Measurements from ENCODE around the gene ARHGAP4.

Gene ARHGAP4

DNA sequence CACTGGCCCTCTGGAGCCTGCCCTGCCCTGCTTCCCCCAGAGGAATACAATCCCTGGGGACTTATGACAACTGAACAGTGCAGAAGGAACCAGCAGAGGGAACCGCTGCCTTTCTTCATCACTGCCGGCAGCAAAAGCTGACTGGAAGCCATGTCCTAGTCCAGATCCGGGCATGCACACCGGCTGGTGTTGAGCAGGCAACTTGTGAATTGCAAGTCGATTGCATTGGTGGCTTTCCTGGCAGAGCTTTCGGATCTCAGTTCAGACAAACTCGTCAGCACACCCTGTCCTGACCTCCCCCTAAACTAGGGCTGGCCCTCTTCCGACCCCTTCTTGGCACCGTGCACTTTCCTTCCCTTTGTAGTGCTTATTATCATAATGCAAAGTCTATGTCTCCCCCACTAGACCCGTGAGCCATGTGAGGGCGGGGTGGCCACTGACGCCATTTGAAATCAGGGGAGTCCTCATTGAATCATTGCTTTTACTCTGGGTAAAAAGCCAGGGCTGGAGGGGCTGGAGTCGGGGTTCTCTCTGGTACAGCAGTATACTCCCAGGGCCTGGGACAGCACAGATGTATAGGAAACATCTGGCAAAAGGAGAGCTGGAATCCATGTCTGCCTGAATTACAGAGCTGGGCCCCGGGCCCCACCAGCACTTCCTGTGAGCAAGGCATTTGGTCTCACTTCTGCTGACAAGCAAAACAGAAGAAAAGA lies 1.8 kb downstream of the ARHGAP4 start:
- DNase-seq: peak; percentile 54 to 65

DNA sequence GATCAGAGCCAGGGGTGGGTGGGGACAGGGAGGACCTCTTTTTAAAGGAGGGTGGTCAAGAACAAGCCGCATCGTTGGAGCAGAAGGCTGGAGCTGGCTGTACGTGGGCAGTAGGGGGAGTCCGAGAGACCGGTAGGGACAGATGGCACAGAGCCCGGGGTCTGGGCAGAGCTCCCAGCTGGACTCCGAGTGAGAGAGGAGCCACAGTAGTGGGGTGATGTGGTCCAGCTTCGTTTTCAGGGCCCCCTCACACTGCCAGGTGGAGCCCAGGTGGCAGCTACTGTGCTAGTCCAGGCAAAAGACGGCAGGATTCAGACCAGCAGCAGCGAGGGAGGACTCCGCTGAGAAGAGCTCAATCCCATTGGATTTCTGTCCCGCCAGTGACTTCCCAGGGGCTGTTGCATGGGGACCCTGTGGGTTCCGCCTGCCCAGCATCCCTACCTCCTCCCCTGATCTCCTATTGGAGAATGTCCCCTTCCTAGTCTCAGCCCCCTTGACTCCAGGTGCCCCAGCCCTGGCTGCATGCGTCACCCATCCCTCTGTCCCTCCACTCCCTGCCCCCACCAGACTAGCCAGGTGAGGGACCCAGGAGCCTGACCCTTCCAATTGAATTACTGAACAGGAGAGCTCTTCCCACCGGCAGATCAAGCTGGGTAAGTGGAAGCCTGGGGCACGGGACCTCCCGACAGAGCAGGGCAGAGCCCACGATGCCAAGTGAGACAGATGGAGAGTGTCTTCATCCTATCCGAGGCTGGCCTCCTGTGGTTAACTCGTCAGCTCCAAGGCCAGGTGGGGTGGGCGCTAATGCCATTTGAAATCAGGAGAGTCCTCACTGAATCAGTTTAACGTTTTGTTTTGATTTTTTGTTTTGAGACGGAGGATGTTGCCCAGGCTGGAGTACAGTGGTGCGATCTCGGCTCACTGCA lies 2.9 kb downstream of the ARHGAP4 start:
- DNase-seq: peak in 1 of 2 donors; percentile 33

- DNase-seq: no peak
Observed at GRCh38 chrX:153921511-153922446, 4.3 kb downstream of the ARHGAP4 start.

GRCh38 chrX:153921070-153921469 lies 5.0 kb downstream of the ARHGAP4 start:
- no peak for DNase-seq

- no peak for DNase-seq
Observed at GRCh38 chrX:153920546-153920945, 5.5 kb downstream of the ARHGAP4 start.

- DNase-seq: no peak
Observed at GRCh38 chrX:153919281-153919680, 6.8 kb downstream of the ARHGAP4 start.

GRCh38 chrX:153917869-153918268 lies 8.2 kb downstream of the ARHGAP4 start:
- DNase-seq: no peak

DNA sequence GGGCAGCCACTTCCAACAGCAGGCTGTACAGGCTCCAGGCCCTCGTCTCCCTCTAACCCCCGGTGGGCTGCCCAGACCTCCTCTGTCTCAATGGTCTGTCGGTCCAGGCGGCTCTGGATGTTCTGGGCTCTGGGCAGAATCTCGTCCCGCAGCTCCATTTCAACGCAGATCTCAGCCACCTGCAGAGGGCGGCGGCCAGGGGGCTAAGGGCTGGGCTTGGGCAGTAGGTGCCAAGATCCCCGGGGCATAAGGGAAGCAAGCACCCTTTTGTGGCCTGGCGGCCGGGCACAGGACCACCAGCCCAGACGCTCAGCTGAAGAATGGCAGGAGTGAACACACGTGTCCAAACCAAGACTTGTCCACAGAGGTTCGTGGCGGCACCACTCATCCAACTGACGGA lies 12.4 kb downstream of the ARHGAP4 start:
- no peak for DNase-seq

DNA sequence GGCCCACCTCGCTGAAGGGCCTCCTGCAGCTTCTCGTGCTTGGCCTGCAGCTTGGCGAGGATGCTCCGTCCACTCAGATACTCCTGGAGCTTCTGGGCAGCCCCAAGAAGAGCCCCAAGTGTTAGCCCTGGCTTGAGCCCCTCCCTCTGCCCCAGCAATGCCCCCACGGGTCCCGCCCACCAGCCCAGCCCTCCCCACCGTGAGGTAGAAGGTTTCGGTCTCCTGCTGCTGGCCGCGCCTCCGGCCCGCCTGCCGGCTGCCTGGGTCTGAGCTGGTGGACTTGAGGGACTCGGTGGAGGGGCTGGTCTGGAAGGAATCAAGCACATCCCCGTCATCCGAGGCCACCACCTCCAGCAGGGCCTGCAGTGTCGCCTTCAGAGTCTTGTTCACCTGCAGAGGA lies 12.9 kb downstream of the ARHGAP4 start:
- no peak for DNase-seq

DNA sequence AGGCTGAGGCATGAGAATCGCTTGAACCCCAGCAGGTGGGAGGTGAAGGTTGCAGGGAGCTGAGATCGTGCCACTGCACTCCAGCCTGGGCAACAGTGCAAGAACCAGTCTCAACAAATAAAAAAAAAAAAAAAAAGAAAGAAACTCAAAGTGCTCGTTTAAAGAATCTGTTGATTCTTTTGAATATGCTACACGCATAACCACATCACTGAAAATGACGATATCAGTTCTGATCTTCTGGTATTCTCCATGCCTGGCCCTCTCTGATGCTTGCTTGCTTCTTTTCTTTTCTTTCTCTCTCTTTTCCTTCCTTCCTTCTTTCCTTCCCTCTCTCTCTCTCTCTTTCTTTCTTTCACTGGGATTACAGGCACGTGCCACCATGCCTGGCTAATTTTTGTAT lies 14.3 kb downstream of the ARHGAP4 start:
- DNase-seq: no peak

GRCh38 chrX:153910446-153910845 lies 15.6 kb downstream of the ARHGAP4 start:
- no peak for DNase-seq

DNA sequence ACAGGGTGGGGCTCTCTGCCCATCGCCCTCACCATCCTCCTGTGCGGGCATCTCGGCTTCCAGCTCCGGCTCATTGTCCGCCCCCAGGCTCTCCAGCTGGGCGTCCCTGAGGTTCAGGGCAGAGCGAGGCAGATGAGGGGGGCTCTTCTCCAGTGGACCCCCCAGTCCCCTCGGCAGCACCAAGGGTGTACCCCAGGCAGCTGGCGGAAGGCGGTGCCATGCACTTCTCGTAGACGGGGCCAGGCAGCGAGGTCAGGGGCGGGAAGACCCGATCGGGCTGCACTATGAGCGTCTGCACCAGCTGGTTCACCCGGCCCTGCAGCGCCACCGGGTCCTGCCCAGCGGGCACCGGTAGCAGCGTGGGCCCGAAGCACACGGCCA lies 16.1 kb downstream of the ARHGAP4 start:
- no peak for DNase-seq

- no peak for DNase-seq
Observed at GRCh38 chrX:153909024-153909979, 16.8 kb downstream of the ARHGAP4 start.

DNA sequence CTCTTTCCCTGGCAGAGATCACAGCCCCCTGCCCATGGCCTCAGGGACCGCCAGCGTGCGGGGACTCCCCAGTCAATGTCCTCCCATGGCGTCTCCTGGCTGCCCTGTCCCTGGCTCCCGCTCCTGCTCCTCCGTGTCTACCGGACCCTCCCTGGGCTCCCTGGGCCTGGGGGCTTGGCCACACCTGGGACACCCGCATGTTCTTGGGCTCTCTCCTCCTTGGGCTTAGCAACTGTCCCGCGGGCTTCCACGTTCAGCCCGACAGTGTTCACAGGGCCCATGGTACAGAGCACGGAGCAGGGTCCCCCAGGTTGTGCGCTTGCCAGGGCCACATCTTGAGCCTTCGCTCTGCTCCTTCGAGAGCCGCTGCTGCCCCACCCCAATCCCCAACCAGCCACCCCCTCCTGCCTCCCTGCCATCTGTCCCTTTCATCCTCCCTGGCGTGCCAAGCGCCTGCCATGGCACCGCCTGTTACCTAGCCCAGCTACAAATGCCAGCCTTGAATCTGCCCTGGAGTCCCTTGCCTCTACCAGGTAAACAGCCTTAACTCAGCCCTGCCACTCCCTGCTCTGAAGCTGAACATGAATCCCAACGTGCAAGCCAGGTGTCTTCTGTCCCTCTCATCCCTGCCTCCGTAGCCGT lies 17.7 kb downstream of the ARHGAP4 start:
- no peak for DNase-seq

DNA sequence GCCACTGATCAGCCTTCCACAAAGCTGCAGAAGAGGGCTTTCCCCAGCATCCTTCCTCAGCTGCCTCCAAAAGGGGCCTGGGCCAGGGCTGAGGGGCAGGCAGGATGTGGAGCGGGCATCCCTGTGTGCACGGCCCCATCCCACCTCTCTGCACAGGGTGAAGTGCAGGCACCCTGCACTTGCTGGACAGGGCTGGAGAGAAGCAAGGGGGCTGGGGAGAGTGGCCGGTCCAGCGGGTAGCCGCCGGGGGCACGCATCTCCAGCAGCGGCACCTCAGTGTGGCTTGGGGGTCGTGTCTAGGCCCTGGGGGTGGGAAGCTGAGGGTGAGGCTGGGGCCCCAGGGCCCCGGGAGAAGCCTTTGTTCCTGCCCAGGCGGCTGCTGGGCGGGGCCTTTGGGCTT lies 18.6 kb downstream of the ARHGAP4 start:
- no peak for DNase-seq

DNA sequence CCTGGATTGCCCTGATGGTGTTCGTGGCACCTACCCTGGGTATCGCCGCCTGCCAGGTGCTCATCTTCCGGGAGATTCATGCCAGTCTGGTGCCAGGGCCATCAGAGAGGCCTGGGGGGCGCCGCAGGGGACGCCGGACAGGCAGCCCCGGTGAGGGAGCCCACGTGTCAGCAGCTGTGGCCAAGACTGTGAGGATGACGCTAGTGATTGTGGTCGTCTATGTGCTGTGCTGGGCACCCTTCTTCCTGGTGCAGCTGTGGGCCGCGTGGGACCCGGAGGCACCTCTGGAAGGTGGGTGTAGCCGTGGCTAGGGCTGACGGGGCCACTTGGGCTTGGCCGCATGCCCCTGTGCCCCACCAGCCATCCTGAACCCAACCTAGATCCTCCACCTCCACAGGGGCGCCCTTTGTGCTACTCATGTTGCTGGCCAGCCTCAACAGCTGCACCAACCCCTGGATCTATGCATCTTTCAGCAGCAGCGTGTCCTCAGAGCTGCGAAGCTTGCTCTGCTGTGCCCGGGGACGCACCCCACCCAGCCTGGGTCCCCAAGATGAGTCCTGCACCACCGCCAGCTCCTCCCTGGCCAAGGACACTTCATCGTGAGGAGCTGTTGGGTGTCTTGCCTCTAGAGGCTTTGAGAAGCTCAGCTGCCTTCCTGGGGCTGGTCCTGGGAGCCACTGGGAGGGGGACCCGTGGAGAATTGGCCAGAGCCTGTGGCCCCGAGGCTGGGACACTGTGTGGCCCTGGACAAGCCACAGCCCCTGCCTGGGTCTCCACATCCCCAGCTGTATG lies 19.7 kb downstream of the ARHGAP4 start:
- peak in 1 of 2 donors; percentile 47 for DNase-seq

- DNase-seq: no peak
Observed at GRCh38 chrX:153905481-153906095, 20.5 kb downstream of the ARHGAP4 start.

DNA sequence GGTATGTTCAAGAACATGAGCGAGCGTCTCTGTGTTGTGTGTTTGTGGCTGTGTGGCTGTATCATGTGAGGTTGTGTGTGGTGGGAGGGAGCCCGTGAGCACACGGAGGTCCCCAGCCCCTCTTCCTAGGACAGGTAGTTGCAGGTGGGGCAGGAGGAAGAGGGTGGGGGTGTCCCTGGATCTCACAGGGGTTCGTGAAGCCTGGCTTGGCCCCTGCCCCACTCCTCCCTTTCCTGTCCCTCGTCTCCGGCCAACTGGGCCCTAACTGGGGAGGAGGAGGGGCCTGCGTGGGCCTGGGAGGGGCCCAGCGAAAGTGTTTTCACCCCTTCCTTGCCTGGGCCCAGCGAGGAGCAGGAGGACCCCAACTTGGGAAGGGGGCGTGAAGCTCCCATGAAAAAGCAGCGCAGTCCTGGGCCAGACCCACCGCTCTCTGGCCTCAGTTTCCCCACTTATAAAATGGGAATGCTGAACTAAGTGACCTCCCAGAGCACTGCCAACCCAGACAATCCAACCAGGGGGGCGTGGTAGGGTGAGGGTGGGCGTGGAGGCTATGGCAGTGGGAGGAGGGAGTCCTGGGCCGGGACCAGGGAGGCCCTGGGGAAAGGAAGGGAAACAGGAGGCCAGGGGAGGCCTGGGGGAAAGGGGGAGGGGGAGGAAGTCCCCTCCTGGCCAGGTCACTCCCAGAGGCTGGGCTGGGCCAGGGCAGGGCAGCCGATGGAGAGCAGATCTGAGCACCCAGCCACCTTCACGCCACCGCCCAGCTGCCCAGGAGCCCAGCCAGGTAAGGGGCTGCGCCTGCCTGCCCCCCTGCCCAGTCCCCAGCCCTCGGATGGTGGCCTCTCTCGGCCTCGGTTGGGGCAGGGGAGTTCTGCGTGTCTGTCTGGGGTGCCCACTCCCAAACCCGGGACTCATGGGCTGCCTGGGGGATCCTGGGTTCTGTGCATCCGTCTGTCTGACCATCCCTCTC lies 21.8 kb downstream of the ARHGAP4 start, which contains the start of gene AVPR2:
Gene AVPR2, plus strand, starts transcription at position 683 of the 967 bp plus-strand sequence. CDS start 473 bp downstream, outside the sequence.
- DNase-seq: no peak

All from CD4-positive, alpha-beta T cell treated with Interleukin-1 beta for 1 hour (primary cell).